HG02885 (cell line): ENCODE results near the gene SYCE3.

Experiments
- ATAC-seq: cut with Tn5 transposase; IDR thresholded peaks from one replicate; pipeline ENCODE4 v1.9.1; 2021; ENCODE audit warnings: mild to moderate bottlenecking; ENCODE audit not compliant: unreplicated experiment, poor library complexity

The SYCE3 gene

GRCh38 chr22:50577697-50577986 lies 14.9 kb upstream of the SYCE3 start:
- no peak for ATAC-seq

GRCh38 chr22:50576806-50577696 lies 14.3 kb upstream of the SYCE3 start:
- ATAC-seq, result no peak

- no peak for ATAC-seq
These were observed 13.4 kb upstream of the SYCE3 start for GRCh38 chr22:50576070-50576469.

DNA sequence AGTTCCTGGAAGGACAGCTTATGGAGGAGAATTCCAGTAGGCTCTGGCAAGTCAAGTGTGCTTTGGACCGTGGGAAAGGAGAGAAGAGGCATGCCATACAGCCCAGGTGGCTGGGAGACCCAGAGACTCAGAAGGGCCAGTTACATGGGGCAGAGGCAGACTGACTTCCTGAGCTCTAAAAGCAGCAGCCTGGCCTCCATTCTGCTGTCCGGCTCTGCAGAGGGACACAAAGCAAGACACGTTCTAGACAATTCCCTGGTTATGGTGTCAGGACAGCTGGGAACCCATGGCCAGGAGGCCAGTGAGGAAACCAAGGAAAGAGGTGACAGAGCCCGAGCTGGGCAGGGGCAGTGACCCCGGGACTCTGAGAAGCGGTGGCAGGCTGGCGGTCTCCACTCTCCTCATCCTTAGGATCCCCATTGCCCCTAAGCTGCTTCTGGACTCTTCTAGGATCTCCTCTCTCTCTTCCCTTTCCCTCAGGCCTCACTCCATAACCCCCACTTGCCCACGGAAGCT lies 12.8 kb upstream of the SYCE3 start:
- ATAC-seq, result no peak

DNA sequence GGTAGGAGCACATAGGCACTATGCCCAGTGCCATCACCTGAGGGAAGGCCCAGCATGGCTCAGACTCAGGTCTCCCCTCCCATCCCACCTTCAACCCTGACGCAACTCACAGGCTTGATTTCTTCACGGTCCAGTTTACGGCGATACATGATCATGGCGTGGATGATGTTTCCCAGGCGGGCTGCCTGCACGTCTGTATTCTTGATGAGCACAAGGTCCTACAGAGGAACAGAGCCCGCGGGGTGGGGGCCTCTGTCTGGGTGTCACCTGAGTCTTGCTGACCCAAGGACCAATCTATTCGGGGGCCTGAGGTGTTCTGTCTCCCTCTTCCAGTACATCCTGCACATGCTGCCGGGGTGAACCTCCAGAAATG lies 11.7 kb upstream of the SYCE3 start:
- no peak for ATAC-seq

- no peak for ATAC-seq
These were observed 11.0 kb upstream of the SYCE3 start for GRCh38 chr22:50573491-50574382.

DNA sequence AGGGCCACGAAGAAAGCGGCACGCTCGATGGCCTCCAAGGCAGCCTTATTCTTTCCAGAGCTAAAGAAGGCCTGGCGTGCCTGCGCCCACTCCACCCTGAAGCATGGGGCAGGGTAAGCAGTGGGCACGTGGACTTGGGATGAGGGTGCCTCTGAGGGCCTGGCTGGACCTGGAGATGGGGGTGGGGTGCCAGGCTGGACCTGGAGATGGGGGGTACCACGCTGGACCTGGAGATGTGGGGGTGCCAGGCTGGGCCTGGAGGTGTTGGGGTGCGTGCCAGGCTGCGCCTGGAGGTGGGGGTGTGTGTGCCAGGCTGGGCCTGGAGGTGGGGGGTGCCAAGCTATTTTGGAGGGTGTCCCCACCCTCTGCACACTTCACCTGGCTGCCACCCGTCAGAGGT lies 10.2 kb upstream of the SYCE3 start:
- no peak for ATAC-seq

DNA sequence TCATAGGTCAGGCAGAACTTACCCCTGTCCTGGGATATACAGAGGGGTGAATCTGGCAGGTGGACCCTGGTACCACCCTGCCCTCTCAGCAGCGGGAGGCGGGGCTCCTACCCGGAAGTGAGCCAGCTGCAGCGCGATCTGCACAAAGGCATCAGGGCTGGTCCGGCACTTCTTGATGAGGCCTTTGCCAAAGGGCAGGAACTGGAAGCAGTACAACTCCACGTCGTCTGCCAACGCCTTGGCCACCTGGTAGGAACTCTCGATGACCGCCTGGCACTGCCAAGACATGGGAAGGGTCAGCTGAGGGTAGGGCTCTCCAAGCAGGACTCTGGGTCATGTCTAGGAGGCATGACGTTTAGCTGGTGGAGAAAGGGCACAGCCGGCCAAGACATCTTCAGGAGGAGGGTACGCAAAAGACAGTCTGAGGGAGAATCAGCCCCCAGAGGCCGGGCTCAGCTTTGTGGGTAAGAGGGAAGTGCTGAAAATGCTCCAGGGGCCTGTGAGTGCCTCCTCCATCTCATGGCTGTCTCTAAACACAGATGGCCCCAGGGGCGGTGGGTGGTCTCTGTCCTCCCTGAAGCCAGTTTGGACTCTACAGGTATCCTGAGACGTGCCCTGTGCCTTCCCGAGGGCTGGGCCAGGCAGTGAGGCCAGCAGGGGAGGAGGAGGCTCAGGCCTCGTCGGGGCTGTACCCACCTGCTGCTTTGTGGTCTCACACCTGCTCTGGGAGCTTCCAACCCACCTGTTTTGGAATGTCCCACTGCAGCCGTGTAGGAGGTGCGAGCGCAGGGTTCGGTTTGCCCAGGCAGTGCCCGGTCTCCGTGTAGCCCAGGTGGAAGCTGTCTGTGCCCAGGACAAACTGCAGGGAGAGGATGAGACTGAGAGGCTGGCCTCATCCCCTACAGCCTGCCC lies 8.8 kb upstream of the SYCE3 start:
- no peak for ATAC-seq

- ATAC-seq, result no peak
These were observed 8.1 kb upstream of the SYCE3 start for GRCh38 chr22:50570861-50571260.

GRCh38 chr22:50569896-50570535 lies 7.3 kb upstream of the SYCE3 start:
- ATAC-seq, result no peak

DNA sequence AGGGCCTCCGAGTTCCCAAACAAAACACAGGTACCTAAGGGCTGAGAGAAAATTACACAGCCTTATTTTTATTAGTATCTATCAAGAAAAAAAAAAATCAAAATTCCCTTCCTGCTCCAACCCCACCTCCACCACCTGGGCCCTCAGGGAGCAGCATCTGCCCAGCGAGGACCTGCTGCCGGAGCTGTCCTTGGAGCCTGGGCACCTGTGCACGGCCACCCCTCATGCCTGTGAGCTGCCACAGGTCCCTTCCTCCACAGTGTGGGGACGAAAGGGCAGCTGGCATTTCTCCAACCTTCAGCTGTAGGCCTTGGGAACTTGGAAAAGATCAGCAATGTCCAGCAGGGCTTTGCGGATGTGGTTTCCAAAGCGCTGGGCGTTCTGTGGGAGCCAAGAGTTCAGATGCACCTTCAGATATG lies 6.3 kb upstream of the SYCE3 start:
- ATAC-seq, result no peak

DNA sequence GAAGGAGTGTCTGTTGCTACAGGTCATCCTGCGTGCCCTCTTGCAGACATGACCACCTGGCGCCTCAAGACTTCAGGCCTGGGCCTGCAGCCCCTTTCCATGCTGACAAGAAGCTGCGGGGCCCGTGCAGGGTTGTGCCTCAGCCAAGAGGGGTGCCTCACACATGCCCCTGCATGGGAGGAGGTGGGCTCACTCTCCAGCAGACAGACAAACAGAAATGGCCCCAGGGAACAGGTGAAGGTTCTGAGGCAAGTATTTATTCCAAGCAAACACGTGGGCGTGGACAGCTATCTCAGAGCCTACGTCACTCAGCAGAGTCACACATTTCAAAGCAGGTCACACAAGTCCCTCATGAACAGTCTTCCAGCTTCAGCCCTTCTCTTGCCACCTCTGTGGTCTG lies 5.9 kb upstream of the SYCE3 start:
- no peak for ATAC-seq

- ATAC-seq, result no peak
These were observed 5.1 kb upstream of the SYCE3 start for GRCh38 chr22:50567721-50568252.

GRCh38 chr22:50564289-50564688 lies 1.6 kb upstream of the SYCE3 start:
- no peak for ATAC-seq

- ATAC-seq, result no peak
These were observed 868 bp upstream of the SYCE3 start for GRCh38 chr22:50563413-50564160.

DNA sequence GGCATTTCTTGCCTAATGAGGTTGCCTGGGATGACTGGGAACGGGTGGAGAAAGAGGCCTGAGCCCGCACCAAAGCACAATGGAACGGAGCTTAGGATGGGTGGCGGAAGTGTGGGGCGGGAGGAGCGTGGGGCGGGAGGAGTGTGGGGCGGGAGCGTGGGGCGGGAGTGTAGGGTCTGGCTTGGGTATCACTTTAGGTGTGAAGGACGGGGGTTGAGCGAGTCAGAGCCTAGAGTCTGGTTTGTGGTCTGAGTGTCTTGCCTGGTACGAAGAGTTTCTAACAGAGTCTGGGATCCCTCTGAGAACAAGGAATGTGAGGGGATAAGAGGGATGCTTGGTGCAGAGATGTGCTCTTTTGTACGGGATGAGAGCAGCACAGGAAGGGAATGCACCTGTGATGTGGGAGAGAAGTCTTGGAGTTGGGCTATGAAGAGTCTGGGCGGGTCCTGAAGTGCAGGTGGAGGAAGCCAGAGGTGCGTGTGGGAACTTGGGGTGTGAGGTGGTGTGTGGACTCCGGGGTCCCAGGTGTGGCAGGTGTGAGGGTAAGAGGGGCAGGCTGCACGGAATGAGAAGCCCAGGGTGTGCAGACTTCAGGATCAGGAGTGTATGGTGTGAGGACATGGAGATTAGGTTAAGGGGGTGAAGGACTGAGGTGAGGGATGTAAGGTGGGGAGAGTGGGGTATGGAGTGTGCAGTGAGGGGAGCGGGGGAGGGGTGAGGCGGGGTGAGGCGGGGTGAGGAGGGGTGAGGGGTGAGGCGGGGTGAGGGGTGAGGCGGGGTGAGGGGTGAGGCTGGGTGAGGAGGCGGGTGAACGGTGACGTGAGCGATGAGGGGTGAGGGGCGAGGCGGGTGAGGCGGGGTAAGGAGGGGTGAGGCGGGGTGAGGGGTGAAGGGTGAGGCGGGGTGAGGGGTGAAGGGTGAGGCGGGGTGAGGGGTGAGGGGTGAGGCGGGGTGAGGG lies 1.0 kb downstream of the SYCE3 start:
- ATAC-seq, result no peak

DNA sequence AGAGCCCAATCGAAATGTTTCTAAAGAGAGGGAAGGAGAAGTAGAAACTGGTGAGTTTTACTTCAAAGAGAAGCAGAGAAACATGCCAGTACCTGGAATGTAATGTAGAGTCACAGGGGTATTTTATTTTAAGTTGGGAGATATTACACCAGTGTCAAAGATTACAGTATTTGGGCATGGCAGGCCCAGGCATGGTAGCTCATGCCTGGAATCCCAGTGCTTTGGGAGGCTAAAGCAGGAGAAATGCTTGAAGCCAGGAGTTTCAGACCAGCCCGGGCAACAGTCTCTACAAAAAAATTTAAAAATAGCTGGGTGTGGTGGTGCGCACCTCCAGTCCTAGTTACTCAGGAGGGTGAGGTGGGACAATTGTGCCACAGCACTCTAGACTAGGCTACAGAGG lies 2.7 kb downstream of the SYCE3 start:
- ATAC-seq, result no peak

- no peak for ATAC-seq
These were observed 6.0 kb downstream of the SYCE3 start for GRCh38 chr22:50556703-50557102.
